GM12878 (cell line): Measurements from ENCODE around the gene SENP6. TPM values are rescaled to one million over a fixed set of nuclear protein-coding genes. Genes with fewer than 3 reads are reported as not detected.
A peak's percentile ranks its signal among the peaks of the same experiment; 100 is the strongest.

Experiments
- ATAC-seq: fragments of 200-7000 bp; cut with Tn5 transposase; 3 replicates; pipeline ENCODE4 v1.9.1; 2020; ENCODE audit warnings: mild to moderate bottlenecking, moderate library complexity
- BruUV-seq: library from RNA; stranded (reverse); fragments of 400-500 nt; replicated peaks from 2 replicates; lab custom pipeline; 2021; lab: Mats Ljungman, UMichigan
- CTCF ChIA-PET: fragments of 300-600 bp; sonication (Branson Sonifier 250); formaldehyde crosslinking; extraction: SDS; loops from one replicate; lab custom pipeline; 2021; ENCODE audit warnings: inconsistent platforms; lab: Yijun Ruan, JAX
- POLR2A ChIA-PET: fragments of 350-600 bp; formaldehyde crosslinking; extraction: SDS; loops from one replicate; lab custom pipeline; 2021; ENCODE audit warnings: inconsistent platforms; lab: Charles Lee
- RAD21 ChIA-PET: fragments of 300-600 bp; sonication (Branson Sonifier 250); formaldehyde crosslinking; loops from one replicate; lab custom pipeline; 2023; ENCODE audit warnings: antibody characterized with exemption; ENCODE audit not compliant: unreplicated experiment; lab: Charles Lee
- SMC1A ChIA-PET: fragments of 300-600 bp; sonication (Branson Sonifier 250); formaldehyde crosslinking; loops from one replicate; lab custom pipeline; 2023; ENCODE audit not compliant: unreplicated experiment, uncharacterized antibody; lab: Charles Lee
- DNase-seq: peaks from one replicate; pipeline ENCODE4 v3.0.0-alpha.2; 2011; ENCODE audit warnings: low read depth, low spot score
- FAIRE-seq: peaks from 3 replicates; lab custom pipeline; 2011; peaks lifted over from hg19 to GRCh38; lab: Jason Lieb, UNC
- H2AFZ ChIP-seq: 2 replicates; pipeline ENCODE4 v1.6.0; 2011; ENCODE audit warnings: low read depth, low read length, control low read depth; ENCODE audit not compliant: control insufficient read depth
- H3K27ac ChIP-seq: 2 replicates; pipeline ENCODE4 v1.5.1; 2011; ENCODE audit warnings: control low read depth; ENCODE audit not compliant: control insufficient read depth, insufficient read depth
- H3K27me3 ChIP-seq, 2 experiments: replicated peaks in 1 of 2; 2 replicates each; pipeline versions ENCODE4 v1.6.0 to v1.6.1; 2011; ENCODE audit warnings: low read length in 1 of 2; ENCODE audit not compliant: control insufficient read depth in 2 of 2, insufficient read depth in 2 of 2
- H3K36me3 ChIP-seq, 2 experiments: 2 replicates each; pipeline ENCODE4 v1.5.1; 2011; ENCODE audit warnings: low read length in 1 of 2; ENCODE audit not compliant: control insufficient read depth in 2 of 2, insufficient read depth in 2 of 2
- H3K4me1 ChIP-seq: 2 replicates; pipeline ENCODE4 v1.6.1; 2011; ENCODE audit warnings: mild to moderate bottlenecking, low read length, moderate library complexity, mixed read lengths; ENCODE audit not compliant: control insufficient read depth, insufficient read depth
- H3K4me2 ChIP-seq: 2 replicates; pipeline ENCODE4 v1.6.0; 2011; ENCODE audit warnings: control low read depth; ENCODE audit not compliant: control insufficient read depth, insufficient read depth
- H3K4me3 ChIP-seq: fragments of 200-600 bp; sonication (generic); 2 replicates; pipeline ENCODE4 v1.5.1; 2016
- H3K79me2 ChIP-seq: 2 replicates; pipeline ENCODE4 v1.6.0; 2011; ENCODE audit warnings: low read length; ENCODE audit not compliant: control insufficient read depth, insufficient read depth
- H3K9ac ChIP-seq: 2 replicates; pipeline ENCODE4 v1.8.0; 2011; ENCODE audit warnings: low read length, control low read depth, mixed read lengths; ENCODE audit not compliant: control insufficient read depth, insufficient read depth
- H3K9me3 ChIP-seq: replicated peaks from 3 replicates; pipeline ENCODE4 v1.5.1; 2011; ENCODE audit warnings: mild to moderate bottlenecking, low read length; ENCODE audit not compliant: control insufficient read depth, insufficient read depth
- H4K20me1 ChIP-seq: 2 replicates; pipeline ENCODE4 v1.6.0; 2011; ENCODE audit not compliant: control insufficient read depth, insufficient read depth
- CBX5 ChIP-seq: sonication (generic); IDR thresholded peaks from 2 replicates; pipeline ENCODE4 v1.6.1; 2016; ENCODE audit warnings: low read depth, moderate library complexity, mild to moderate bottlenecking, inconsistent platforms
- EED ChIP-seq: sonication (generic); IDR thresholded peaks from 2 replicates; pipeline ENCODE4 v1.6.1; 2016; ENCODE audit warnings: antibody characterized with exemption, low read depth
- EZH2 ChIP-seq: IDR thresholded peaks from 2 replicates; pipeline ENCODE4 v1.6.1; 2012; ENCODE audit warnings: low read depth, mild to moderate bottlenecking, control low read depth, inconsistent platforms, low read length, borderline replicate concordance; ENCODE audit not compliant: control insufficient read depth
- HCFC1 ChIP-seq: fragments of 150-350 bp; IDR thresholded peaks from 2 replicates; pipeline ENCODE4 v1.6.1; 2014; ENCODE audit warnings: low read length
- HDGF ChIP-seq: fragments of 450-650 bp; IDR thresholded peaks from 2 replicates; pipeline ENCODE4 v1.6.1; 2016; ENCODE audit warnings: antibody characterized with exemption
- NR2F1 ChIP-seq: fragments of 450-650 bp; conservative IDR thresholded peaks from 2 replicates; pipeline ENCODE4 v1.6.1; 2017; ENCODE audit warnings: mild to moderate bottlenecking
- PAX8 ChIP-seq: fragments of 450-650 bp; IDR thresholded peaks from 2 replicates; pipeline ENCODE4 v1.6.1; 2017; ENCODE audit warnings: mild to moderate bottlenecking, moderate library complexity
- POLR2AphosphoS2 ChIP-seq: IDR thresholded peaks from 2 replicates; pipeline ENCODE4 v1.6.1; 2011; ENCODE audit warnings: low read depth, mild to moderate bottlenecking, low read length, improper control_type of control experiment, moderate library complexity
- RUNX3 ChIP-seq: IDR thresholded peaks from 2 replicates; pipeline ENCODE4 v1.6.1; 2012; ENCODE audit warnings: low read length, inconsistent platforms
- TCF7 ChIP-seq: IDR thresholded peaks from 2 replicates; pipeline ENCODE4 v1.6.1; 2014; ENCODE audit warnings: antibody characterized with exemption, borderline replicate concordance
- ZNF622 ChIP-seq: fragments of 450-650 bp; IDR thresholded peaks from 2 replicates; pipeline ENCODE4 v1.6.1; 2017; ENCODE audit warnings: mild to moderate bottlenecking, inconsistent platforms
- WGBS: methylation state at CpG from one replicate; pipeline ENCODE4 v1.1.6; 2016; ENCODE audit warnings: low lambda C conversion rate; ENCODE audit not compliant: insufficient replicate concordance, insufficient coverage; ENCODE audit errors: missing lambda C conversion rate; 5-methylcytosine and 5-hydroxymethylcytosine counted together
- in situ Hi-C: fragments of 300-500 bp; cut with MboI; formaldehyde crosslinking; loops from 9 replicates; pipeline ENCODE4 v1.14.3; 2018; ENCODE audit warnings: mixed read lengths
- intact Hi-C: fragments of 100-400 bp; cut with micrococcal nuclease; formaldehyde crosslinking; loops from one replicate; pipeline ENCODE4 v1.14.2; 2022; ENCODE audit not compliant: unreplicated experiment
- polyA plus RNA-seq, 11 experiments: library from polyadenylated mRNA; depleted of rRNA in 4 of 11; unstranded in 6 of 11; stranded (reverse) in 5 of 11; fragments of >200 nt; fragmentation: Nextera tagmentation in 4 of 11; fragmentation: Illumina TruSeq in 1 of 11; extraction: Ambion mirVana in 4 of 11; extraction: Trizol in 1 of 11; gene quantifications; 1 replicate in 1 of 11; 2 replicates in 10 of 11; pipeline versions ENCODE4 v1.2.1 to v1.2.3, GENCODE V29; 2011 to 2016; ENCODE audit warnings: inconsistent platforms in 2 of 11, missing spikeins in 2 of 11, low read depth in 1 of 11
- total RNA-seq, 4 experiments: library from RNA; depleted of rRNA in 3 of 4; stranded (reverse); fragments of >200 nt in 3 of 4; fragmentation: Illumina TruSeq in 1 of 4; extraction: Trizol in 1 of 4; gene quantifications; 2 replicates each; pipeline versions ENCODE4 v1.2.1 to v1.2.3, GENCODE V29; 2013 to 2021

The SENP6 gene
- total and polyA plus RNA-seq, 10 of the 15 experiments (the other 5 are each of a cell fraction or from before 2014, with no cell fraction given): 10.7 to 70.0 (median 42.3) TPM

- Histone ChIP-seq H3K4me3 (peak overlapping the region; percentile 86), H2AFZ (no peak overlapping the region; the same call in 1 of the 2 replicates), H3K27me3 (no peaks in the 10 kb centered on the region), H3K27ac (peak overlapping the region; percentile 89), H3K79me2 (peaks cover 73% of the 10 kb centered on the region), H3K4me1 (no peaks in the 10 kb centered on the region), H3K4me2 (peak overlapping the region; percentile 88), H3K36me3 (no peaks in the 10 kb centered on the region), H4K20me1 (peaks cover 2% of the 10 kb centered on the region; the same call in 1 of the 2 replicates), H3K9me3 (no peaks in the 10 kb centered on the region), H3K9ac (peak overlapping the region; percentile 91)
- CTCF ChIA-PET: interaction anchor here (1.2 kb wide), 1 partner anchor 11 kb away, joined by 3 read pairs; no protein-coding TSS in a partner anchor
- BruUV-seq: no TSS peak
- TF ChIP-seq NR2F1 (no peak), ZNF622 (no peak), CBX5 (no peak), HDGF (no peak), POLR2AphosphoS2 (no peak), EED (no peak), PAX8 (no peak), HCFC1 (no peak), RUNX3 (no peak), TCF7 (no peak), EZH2 (no peak)
- DNase-seq (no peak), ATAC-seq (no peak), FAIRE-seq (no peak)
- 2% methylated on average over 2 of the region's 2 CpGs for WGBS
- RAD21 ChIA-PET: interaction anchor here (1.3 to 1.5 kb wide), 3 partner anchors 9 to 148 kb away, joined by 3 to 5 read pairs (median 4); no protein-coding TSS in a partner anchor
- SMC1A ChIA-PET: interaction anchor here (0.8 to 2.4 kb wide), 7 partner anchors 9 to 148 kb away, joined by 3 to 8 read pairs (median 4); no protein-coding TSS in a partner anchor
- intact Hi-C loops: loop anchor here (5.0 kb wide), 1 partner anchor 144 kb away; the partner anchor contains the start of gene MYO6
- POLR2A ChIA-PET: interaction anchor here (0.6 to 3.8 kb wide), 5 partner anchors 9 to 318 kb away, joined by 3 to 22 read pairs (median 7); partner anchors contain the start of gene TMEM30A
- in situ Hi-C loops: no loop called here
Observed at GRCh38 chr6:75603106-75603420, 1.4 kb downstream of the SENP6 start.
